SU-DHL-6 (cell line): ENCODE results near the gene SEC14L5.
"Not testable (repeated sequence)": the region's sequence is repeated elsewhere in the genome, so short reads cannot be mapped to it uniquely, and the experiment has no call there.

Experiments
- EZH2phosphoT487 ChIP-seq: fragments of 200-600 bp; sonication (generic), shearing (Covaris generic); conservative IDR thresholded peaks from 2 replicates; pipeline ENCODE4 v1.6.1; 2018; ENCODE audit warnings: mild to moderate bottlenecking, antibody characterized with exemption, low read length, moderate library complexity, mixed read lengths
- TF ChIP-seq, protein P1 (sequence below): fragments of 200-600 bp; sonication (generic); IDR thresholded peaks from one replicate; pipeline ENCODE4 v1.5.1; 2017; ENCODE audit warnings: antibody characterized with exemption, mild to moderate bottlenecking, low read length, moderate library complexity; ENCODE audit not compliant: insufficient read depth, poor library complexity, severe bottlenecking

DNA sequence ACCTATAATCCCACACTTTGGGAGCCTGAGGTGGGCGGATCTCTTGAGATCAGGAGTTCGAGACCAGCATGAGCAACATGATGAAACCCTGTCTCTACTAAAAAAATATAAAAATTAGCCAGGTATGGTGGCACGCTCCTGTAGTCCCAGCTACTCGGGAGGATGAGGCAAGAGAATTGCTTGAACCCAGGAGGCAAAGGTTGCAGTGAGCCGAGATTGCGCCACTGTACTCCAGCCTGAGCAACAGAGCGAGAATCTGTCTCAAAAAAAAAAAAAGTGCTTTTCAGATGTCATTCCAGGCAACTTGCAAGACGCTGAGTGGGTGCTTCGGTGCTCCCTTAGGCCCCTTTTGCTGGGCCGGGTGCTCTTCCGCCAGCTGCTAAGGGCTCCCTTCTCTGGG, 86.5 kb downstream of the SEC14L5 start:
- TF ChIP-seq, protein P1, sequence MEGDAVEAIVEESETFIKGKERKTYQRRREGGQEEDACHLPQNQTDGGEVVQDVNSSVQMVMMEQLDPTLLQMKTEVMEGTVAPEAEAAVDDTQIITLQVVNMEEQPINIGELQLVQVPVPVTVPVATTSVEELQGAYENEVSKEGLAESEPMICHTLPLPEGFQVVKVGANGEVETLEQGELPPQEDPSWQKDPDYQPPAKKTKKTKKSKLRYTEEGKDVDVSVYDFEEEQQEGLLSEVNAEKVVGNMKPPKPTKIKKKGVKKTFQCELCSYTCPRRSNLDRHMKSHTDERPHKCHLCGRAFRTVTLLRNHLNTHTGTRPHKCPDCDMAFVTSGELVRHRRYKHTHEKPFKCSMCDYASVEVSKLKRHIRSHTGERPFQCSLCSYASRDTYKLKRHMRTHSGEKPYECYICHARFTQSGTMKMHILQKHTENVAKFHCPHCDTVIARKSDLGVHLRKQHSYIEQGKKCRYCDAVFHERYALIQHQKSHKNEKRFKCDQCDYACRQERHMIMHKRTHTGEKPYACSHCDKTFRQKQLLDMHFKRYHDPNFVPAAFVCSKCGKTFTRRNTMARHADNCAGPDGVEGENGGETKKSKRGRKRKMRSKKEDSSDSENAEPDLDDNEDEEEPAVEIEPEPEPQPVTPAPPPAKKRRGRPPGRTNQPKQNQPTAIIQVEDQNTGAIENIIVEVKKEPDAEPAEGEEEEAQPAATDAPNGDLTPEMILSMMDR = not testable (repeated sequence)
- not testable (repeated sequence) for TF ChIP-seq EZH2phosphoT487
